MM.1S (cell line): ENCODE measurements around the gene CRYBG3.
A peak's percentile ranks its signal among the peaks of the same experiment; 100 is the strongest.

Source experiments
- CTCF ChIP-seq: fragments of 300-600 bp; sonication (generic); IDR thresholded peaks from 2 replicates; pipeline ENCODE4 v1.5.1; 2016; ENCODE audit warnings: antibody characterized with exemption, low read length, mixed read lengths
- EZH2phosphoT487 ChIP-seq: fragments of 300-600 bp; sonication (generic); IDR thresholded peaks from 2 replicates; pipeline ENCODE4 v1.6.1; 2018; ENCODE audit warnings: antibody characterized with exemption, low read length

- TF ChIP-seq CTCF: peak; percentile 84
- no peak for TF ChIP-seq EZH2phosphoT487
These were observed 28.3 kb upstream of the CRYBG3 start for GRCh38 chr3:97793420-97794019.
